C4-2B (cell line): ENCODE results near the gene RPL29.

Source experiments
- CTCF ChIP-seq: fragments of 450-650 bp; conservative IDR thresholded peaks from 2 replicates; pipeline ENCODE4 v1.5.1; 2017; ENCODE audit warnings: mild to moderate bottlenecking
- ZFX ChIP-seq: fragments of 450-650 bp; IDR thresholded peaks from 2 replicates; pipeline ENCODE4 v1.6.1; 2017

- TF ChIP-seq CTCF, result no peak
- no peak for TF ChIP-seq ZFX
These were observed 33.8 kb upstream of the RPL29 start for GRCh38 chr3:52029535-52029934.
